NCI-H2196 (cell line): ENCODE data around the gene TMEM200C.
"Not testable (repeated sequence)": the region's sequence is repeated elsewhere in the genome, so short reads cannot be mapped to it uniquely, and the experiment has no call there.

Experiments
- DNase-seq: peaks from one replicate; lab custom pipeline; 2025; ENCODE audit not compliant: unreplicated experiment; lab: John Stamatoyannopoulos, UW

Gene TMEM200C

GRCh38 chr18:5892823-5893431 lies 2.4 kb downstream of the TMEM200C start:
- no peak for DNase-seq

GRCh38 chr18:5891854-5892215 lies 3.5 kb downstream of the TMEM200C start:
- no peak for DNase-seq

DNA sequence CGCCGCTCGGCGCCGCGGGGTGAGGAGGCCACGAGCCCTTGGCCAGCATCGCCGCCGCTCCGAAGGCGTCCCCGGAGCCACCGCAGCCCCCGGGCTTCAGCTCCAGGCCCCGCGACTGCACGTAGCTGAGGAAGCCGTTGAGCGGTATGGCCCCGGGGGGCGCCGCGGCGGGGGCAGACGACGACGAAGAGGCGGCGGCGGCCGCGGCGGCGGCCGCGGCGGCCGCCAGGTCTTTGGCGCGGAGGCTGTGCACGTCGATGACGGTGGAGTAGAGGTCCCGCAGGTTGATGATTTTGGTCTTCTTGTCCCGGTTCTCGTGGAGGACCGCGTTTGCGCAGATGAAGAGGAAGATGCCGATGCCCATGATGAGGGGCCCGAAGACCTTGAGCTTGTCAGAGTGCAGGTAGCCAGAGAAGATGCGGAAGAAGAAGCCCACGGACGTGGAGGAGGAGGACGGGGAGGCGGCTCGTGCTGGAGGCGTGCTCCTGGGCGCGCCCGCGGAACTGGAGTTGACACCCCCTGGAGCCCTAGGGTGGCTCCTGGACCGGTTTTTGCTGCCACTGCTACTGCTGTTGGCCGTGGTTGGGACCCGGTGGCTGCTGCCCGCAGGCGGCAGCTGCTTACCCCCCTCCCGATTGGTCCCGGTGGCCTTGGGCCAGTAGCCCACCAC lies 4.0 kb downstream of the TMEM200C start:
- DNase-seq: no peak

DNA sequence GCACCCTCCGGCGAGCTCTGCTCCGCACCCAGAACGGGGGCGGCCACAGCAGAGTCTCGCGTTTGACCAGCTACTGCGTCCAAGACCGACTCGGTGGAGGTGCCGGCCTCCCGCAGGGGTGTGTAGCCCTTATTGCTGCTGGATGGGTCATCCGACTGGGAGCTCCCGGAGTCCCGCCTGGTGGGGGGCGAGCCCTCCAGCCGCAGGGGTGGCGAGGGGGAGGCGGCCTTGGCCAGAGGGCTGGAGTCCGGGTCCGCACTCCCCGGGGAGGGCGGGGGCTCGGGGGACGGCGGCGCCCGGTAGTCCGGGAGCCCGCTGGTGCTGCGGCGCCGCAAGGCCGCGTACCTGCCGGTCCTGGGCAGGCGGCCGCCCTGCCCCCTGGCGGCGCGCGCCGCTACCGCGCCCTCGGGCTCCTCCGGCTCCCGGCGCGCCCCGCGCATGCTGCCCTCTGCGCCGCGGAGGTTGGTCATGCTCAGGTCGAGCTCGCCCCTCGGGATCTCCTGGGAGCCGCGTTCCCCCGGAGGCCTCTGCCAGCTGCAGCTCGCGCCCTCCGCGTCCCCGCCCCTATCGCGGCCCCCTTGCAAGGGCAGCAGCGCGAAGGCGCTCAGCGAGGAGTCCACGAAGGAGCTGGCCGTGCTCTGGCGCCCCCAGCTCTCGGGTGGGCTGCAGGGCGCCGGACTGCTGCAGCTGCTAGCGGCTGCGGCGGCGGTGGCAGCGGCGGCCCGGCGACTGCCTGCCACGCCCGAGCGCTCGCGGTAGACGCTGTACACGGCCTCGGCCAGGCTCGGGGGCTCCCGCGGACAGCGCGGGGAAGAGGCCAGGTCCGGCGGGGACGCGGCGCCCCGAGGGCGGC lies 4.8 kb downstream of the TMEM200C start:
- peak; percentile 62 for DNase-seq

- DNase-seq: no peak
These were observed 10.0 kb downstream of the TMEM200C start for GRCh38 chr18:5885361-5885760.

- no peak for DNase-seq
These were observed 10.9 kb downstream of the TMEM200C start for GRCh38 chr18:5884375-5884774.

- peak; percentile 39 for DNase-seq
These were observed 15.8 kb downstream of the TMEM200C start for GRCh38 chr18:5879479-5879882.

DNA sequence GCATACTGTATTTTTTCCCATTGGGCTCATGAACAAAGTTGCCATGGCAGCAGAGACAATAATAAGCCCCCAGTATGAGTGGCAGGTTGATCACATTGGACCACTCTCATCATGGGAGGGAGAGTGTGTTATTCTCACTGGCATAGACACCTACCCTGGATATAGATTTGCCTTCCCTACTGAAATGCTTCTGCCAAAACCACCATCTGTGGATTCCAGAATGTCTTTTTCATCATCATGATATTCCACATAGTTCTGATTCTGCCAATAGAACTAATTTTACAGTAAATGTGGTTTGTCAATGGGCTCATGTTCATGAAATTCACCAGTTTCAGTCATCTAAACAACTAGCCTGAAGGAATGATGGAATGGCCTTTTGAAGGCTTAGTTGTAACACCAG lies 18.4 kb downstream of the TMEM200C start:
- DNase-seq: no peak

GRCh38 chr18:5874336-5874735 lies 21.0 kb downstream of the TMEM200C start:
- no peak for DNase-seq

DNA sequence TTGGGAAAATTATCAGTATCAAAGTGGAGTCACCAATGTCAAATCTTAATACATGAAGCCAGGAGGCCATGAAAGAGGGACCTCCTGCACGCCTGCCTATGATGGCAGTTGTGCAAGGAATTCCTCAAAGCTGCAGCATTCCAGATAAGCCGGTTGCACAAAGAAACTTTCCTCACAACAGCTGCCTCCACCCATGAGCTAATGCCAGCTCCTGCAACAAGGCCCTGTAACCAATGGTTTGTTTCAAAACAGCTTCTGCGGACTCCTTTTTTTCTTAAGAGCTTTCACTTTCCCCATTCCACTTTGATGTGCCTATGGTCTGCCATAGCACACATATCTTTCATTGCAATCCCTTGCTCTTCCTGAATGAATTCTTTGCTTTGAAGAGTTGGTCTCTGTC lies 22.4 kb downstream of the TMEM200C start:
- DNase-seq: no peak

- no peak for DNase-seq
These were observed 23.9 kb downstream of the TMEM200C start for GRCh38 chr18:5871426-5871825.

GRCh38 chr18:5868218-5868854 lies 27.0 kb downstream of the TMEM200C start:
- DNase-seq: peak; percentile 85

DNA sequence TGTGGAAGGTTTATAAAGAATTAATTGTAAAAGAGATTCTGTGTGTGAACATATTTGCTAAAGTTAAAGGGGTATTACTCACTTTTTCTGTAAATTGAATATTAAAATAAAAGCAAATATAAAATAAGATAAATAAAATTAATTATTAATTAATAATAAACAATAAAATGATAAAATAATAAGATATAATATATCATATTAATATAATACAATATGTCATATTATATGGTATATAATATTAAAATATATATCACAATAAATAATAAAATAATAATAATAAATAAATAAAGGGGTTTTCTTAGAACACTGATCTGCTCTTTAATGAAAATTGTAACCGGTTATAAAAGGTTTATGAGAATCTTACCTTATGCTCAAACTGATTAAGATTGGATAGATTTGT lies 29.8 kb downstream of the TMEM200C start:
- no peak for DNase-seq

- not testable (repeated sequence) for DNase-seq
These were observed 33.2 kb downstream of the TMEM200C start for GRCh38 chr18:5862127-5862526.

DNA sequence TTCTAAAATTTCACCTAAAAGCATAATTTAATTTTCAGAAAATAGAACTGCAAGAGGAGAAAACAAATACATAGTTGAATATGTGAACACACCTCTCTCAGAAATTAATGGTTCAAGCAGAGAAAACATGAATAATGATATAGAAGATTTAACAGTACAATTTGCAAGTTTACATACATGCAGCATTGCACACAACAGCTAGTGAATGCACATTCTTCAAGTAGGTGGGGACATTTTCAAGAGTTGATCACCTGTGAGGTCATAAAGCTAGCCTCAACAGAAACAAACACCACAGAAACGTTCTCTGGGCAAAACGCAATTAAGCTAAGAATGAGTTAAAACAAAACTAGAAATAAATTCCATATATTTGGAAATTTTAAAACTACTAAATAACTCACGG lies 38.1 kb downstream of the TMEM200C start:
- DNase-seq: no peak

GRCh38 chr18:5853253-5853652 lies 42.1 kb downstream of the TMEM200C start:
- DNase-seq: no peak

GRCh38 chr18:5851998-5852397 lies 43.3 kb downstream of the TMEM200C start:
- no peak for DNase-seq

- DNase-seq: no peak
These were observed 52.7 kb downstream of the TMEM200C start for GRCh38 chr18:5842653-5843052.

DNA sequence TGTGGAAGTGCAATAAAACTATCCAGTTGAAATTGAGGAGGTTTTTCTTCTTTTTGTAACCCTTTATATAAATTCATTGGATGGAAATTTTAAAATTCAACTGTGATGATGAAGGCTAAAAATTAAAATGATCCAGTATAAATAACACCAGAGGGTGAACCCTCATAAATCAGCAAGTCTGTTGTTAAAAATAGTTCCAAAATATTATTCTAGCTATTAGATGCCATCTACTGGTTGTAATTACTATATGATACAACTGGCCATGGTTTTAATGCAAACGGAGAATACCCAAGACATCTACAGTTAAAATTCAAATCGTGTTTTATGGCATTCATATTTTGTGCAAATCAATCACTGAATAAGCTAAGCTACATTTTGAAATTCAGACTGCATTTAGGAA lies 53.8 kb downstream of the TMEM200C start:
- DNase-seq: no peak

GRCh38 chr18:5840547-5840946 lies 54.8 kb downstream of the TMEM200C start:
- DNase-seq: no peak

DNA sequence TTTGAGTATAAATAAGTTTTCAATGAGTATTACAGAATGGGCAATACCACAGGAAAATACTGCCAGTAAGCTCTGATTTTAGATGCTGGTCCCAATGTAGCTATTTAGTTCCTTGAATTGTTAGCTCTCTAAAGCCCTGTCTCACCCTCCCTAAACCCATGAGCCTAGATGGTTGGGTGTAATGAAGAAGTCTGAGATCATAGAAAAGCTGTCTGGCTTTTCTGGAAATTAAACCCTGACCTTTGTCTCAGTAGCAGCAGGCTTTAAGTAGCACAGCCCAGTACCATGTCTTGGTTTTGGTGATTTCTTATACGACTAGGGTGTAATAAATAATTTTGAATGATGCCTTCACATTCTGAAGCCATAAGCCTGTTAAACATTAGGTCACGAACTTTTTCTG lies 55.3 kb downstream of the TMEM200C start:
- no peak for DNase-seq

- no peak for DNase-seq
These were observed 56.2 kb downstream of the TMEM200C start for GRCh38 chr18:5839102-5839501.
